K562 (cell line): ENCODE data around the gene PPM1L. TPM values are rescaled to one million over a fixed set of nuclear protein-coding genes. Genes with fewer than 3 reads are reported as not detected.

Experiments
- ATAC-seq: fragments of 200-7000 bp; cut with Tn5 transposase; 3 replicates; pipeline ENCODE4 v1.9.1; 2020; ENCODE audit warnings: moderate library complexity
- BruUV-seq: library from RNA; stranded (reverse); fragments of 400-500 nt; replicated peaks from 2 replicates; lab custom pipeline; 2021; lab: Mats Ljungman, UMichigan
- CTCF ChIA-PET: fragments of 300-600 bp; formaldehyde crosslinking; extraction: SDS; loops from one replicate; lab custom pipeline; 2021; ENCODE audit warnings: low intra/inter-chr PET ratio; lab: Yijun Ruan, JAX
- POLR2A ChIA-PET: fragments of 300-600, 350-650 bp; sonication (Branson Sonifier 250); formaldehyde crosslinking; extraction: SDS; loops from one replicate; lab custom pipeline; 2021; ENCODE audit warnings: antibody characterized with exemption, inconsistent platforms; lab: Yijun Ruan, JAX
- DNase-seq, 4 experiments: peaks; one replicate each; pipeline versions ENCODE4 v3.0.0 to v3.0.0-alpha.2; 2011 to 2018; ENCODE audit warnings: low spot score in 3 of 4, mixed read lengths in 3 of 4; ENCODE audit errors: extremely low read depth in 1 of 4
- FAIRE-seq: peaks from 2 replicates; lab custom pipeline; 2011; peaks lifted over from hg19 to GRCh38; lab: Jason Lieb, UNC
- H2AFZ ChIP-seq: 2 replicates; pipeline ENCODE4 v1.6.0; 2011; ENCODE audit warnings: low read depth, low read length, control low read depth, inconsistent platforms
- H3K27ac ChIP-seq: fragments of 200-600 bp; 3 replicates; pipeline ENCODE4 v1.8.0; 2011; ENCODE audit warnings: low read depth, mild to moderate bottlenecking, control low read depth, inconsistent platforms, low read length, moderate library complexity, mixed read lengths; ENCODE audit errors: extremely low read depth
- H3K27me3 ChIP-seq, 2 experiments: fragments of 300-600 bp in 1 of 2; 2 replicates in 1 of 2; 3 replicates in 1 of 2; pipeline versions ENCODE4 v1.6.0 to v1.8.0; 2011; ENCODE audit warnings: inconsistent platforms in 2 of 2, low read length in 2 of 2, mild to moderate bottlenecking in 1 of 2, mixed read lengths in 1 of 2, moderate library complexity in 1 of 2; ENCODE audit not compliant: control insufficient read depth in 2 of 2, insufficient read depth in 2 of 2
- H3K36me3 ChIP-seq: fragments of 300-600 bp; 3 replicates; pipeline ENCODE4 v1.8.0; 2011; ENCODE audit warnings: mild to moderate bottlenecking, low read length, inconsistent platforms; ENCODE audit not compliant: control insufficient read depth, insufficient read depth
- H3K4me1 ChIP-seq, 2 experiments: fragments of 200-600 bp in 1 of 2; replicated peaks in 1 of 2; 2 replicates in 1 of 2; 3 replicates in 1 of 2; pipeline versions ENCODE4 v1.5.1 to v1.8.0; 2011; ENCODE audit warnings: inconsistent platforms in 2 of 2, low read length in 2 of 2, mild to moderate bottlenecking in 1 of 2, mixed read lengths in 1 of 2, moderate library complexity in 1 of 2; ENCODE audit not compliant: control insufficient read depth in 2 of 2, insufficient read depth in 2 of 2
- H3K4me2 ChIP-seq: 2 replicates; pipeline ENCODE4 v1.6.1; 2011; ENCODE audit warnings: low read length, control low read depth, inconsistent platforms, mixed read lengths; ENCODE audit not compliant: insufficient read depth
- H3K4me3 ChIP-seq: fragments of 200-600 bp; sonication (generic), shearing (Covaris generic); 2 replicates; pipeline ENCODE4 v1.5.1; 2016; ENCODE audit warnings: control low read depth, inconsistent platforms
- H3K79me2 ChIP-seq: fragments of 200-600 bp; 3 replicates; pipeline ENCODE4 v1.8.0; 2011; ENCODE audit warnings: low read length, inconsistent platforms; ENCODE audit not compliant: control insufficient read depth, insufficient read depth
- H3K9ac ChIP-seq, 2 experiments: 2 replicates each; pipeline versions ENCODE4 v1.6.0 to v1.6.1; 2011; ENCODE audit warnings: low read depth in 2 of 2, low read length in 2 of 2, control low read depth in 1 of 2, inconsistent platforms in 1 of 2, mild to moderate bottlenecking in 1 of 2, mixed read lengths in 1 of 2; ENCODE audit not compliant: insufficient read depth in 1 of 2
- H3K9me1 ChIP-seq: one replicate; pipeline ENCODE4 v1.6.0; 2011; ENCODE audit warnings: inconsistent platforms, mild to moderate bottlenecking, low read length, moderate library complexity; ENCODE audit not compliant: control insufficient read depth, insufficient read depth
- H3K9me3 ChIP-seq: replicated peaks from 2 replicates; pipeline ENCODE4 v1.5.1; 2011; ENCODE audit warnings: low read depth, low read length, inconsistent platforms; ENCODE audit not compliant: control insufficient read depth, insufficient read depth
- H4K20me1 ChIP-seq: replicated peaks from 2 replicates; pipeline ENCODE4 v1.6.1; 2011; ENCODE audit warnings: low read length, inconsistent platforms, mixed read lengths; ENCODE audit not compliant: control insufficient read depth, insufficient read depth
- ASH1L ChIP-seq: fragments of 450-650 bp; IDR thresholded peaks from 2 replicates; pipeline ENCODE4 v1.6.1; 2018; ENCODE audit warnings: borderline replicate concordance, mild to moderate bottlenecking, low read depth; ENCODE audit not compliant: partially characterized antibody
- IRF2 ChIP-seq: sonication (generic); formaldehyde crosslinking; IDR thresholded peaks from 2 replicates; pipeline ENCODE4 v1.8.1; 2022; ENCODE audit warnings: mild to moderate bottlenecking, missing genetic modification reagents
- KLF13 ChIP-seq: fragments of 450-650 bp; IDR thresholded peaks from 2 replicates; pipeline ENCODE4 v1.6.1; 2016; ENCODE audit warnings: missing genetic modification characterization, low read depth, mild to moderate bottlenecking, missing compliant biosample characterization, moderate library complexity, borderline replicate concordance
- LEF1 ChIP-seq: fragments of 450-650 bp; IDR thresholded peaks from 2 replicates; pipeline ENCODE4 v1.6.1; 2016; ENCODE audit warnings: mild to moderate bottlenecking
- NCOA4 ChIP-seq: fragments of 450-650 bp; IDR thresholded peaks from 2 replicates; pipeline ENCODE4 v1.6.1; 2018; ENCODE audit warnings: mild to moderate bottlenecking; ENCODE audit not compliant: partially characterized antibody
- SETDB1 ChIP-seq: IDR thresholded peaks from one replicate; pipeline ENCODE4 v1.6.1; 2012; ENCODE audit warnings: low read length, control low read depth, inconsistent platforms
- STAT5A ChIP-seq: IDR thresholded peaks from 2 replicates; pipeline ENCODE4 v1.6.1; 2012; ENCODE audit warnings: low read length, inconsistent platforms, borderline replicate concordance
- TGIF2 ChIP-seq: sonication (generic); formaldehyde crosslinking; IDR thresholded peaks from 2 replicates; pipeline ENCODE4 v1.8.1; 2022; ENCODE audit warnings: mild to moderate bottlenecking, missing genetic modification reagents, moderate library complexity
- ZFPM2 ChIP-seq: fragments of 250-450 bp; sonication (Bioruptor Pico); IDR thresholded peaks from 2 replicates; pipeline ENCODE4 v1.5.1; 2022; ENCODE audit warnings: mild to moderate bottlenecking
- ZNF121 ChIP-seq: sonication (generic); formaldehyde crosslinking; conservative IDR thresholded peaks from 2 replicates; pipeline ENCODE4 v1.8.0; 2022; ENCODE audit warnings: missing genetic modification reagents
- WGBS: fragments of 100-300 bp; shearing (Covaris generic); methylation state at CpG from one replicate; pipeline ENCODE4 v1.1.6; 2016; ENCODE audit warnings: low coverage, mixed read lengths; ENCODE audit not compliant: insufficient coverage; ENCODE audit errors: missing lambda C conversion rate; 5-methylcytosine and 5-hydroxymethylcytosine counted together
- in situ Hi-C: fragments of 300-500 bp; cut with MboI; formaldehyde crosslinking; loops from 4 replicates; pipeline ENCODE4 v1.15.0; 2018; ENCODE audit warnings: inconsistent platforms, mixed read lengths
- intact Hi-C: fragments of 100-400 bp; cut with micrococcal nuclease; formaldehyde crosslinking; loops from 2 replicates; pipeline ENCODE4 v1.14.2; 2022
- polyA plus RNA-seq, 8 experiments: library from polyadenylated mRNA; depleted of rRNA in 4 of 8; stranded (reverse) in 5 of 8; unstranded in 3 of 8; fragments of >200 nt; fragmentation: Nextera tagmentation in 2 of 8; fragmentation: Illumina TruSeq in 1 of 8; extraction: Ambion mirVana in 2 of 8; extraction: Trizol in 1 of 8; gene quantifications; 2 replicates each; pipeline versions ENCODE4 v1.2.1 to v1.2.3, GENCODE V29; 2011 to 2014; ENCODE audit warnings: inconsistent platforms in 1 of 8, missing spikeins in 1 of 8
- total RNA-seq, 7 experiments: library from RNA; depleted of rRNA in 6 of 7; stranded (reverse); fragments of >200 nt in 6 of 7; fragmentation: Illumina TruSeq in 2 of 7; extraction: Trizol in 2 of 7; gene quantifications; 2 replicates each; pipeline versions ENCODE4 v1.2.1 to v1.2.3, GENCODE V29; 2011 to 2021; ENCODE audit warnings: low replicate concordance in 1 of 7
- TF ChIP-seq, protein P1 (sequence below): fragments of 250-450 bp; sonication (Bioruptor Pico); IDR thresholded peaks from 2 replicates; pipeline ENCODE4 v1.5.0; 2020; ENCODE audit warnings: mild to moderate bottlenecking

PPM1L gene
- total and polyA plus RNA-seq, 9 of the 15 experiments (the other 6 are each of a cell fraction or from before 2014, with no cell fraction given), result 0.01 to 0.41 (median 0.14) TPM

- intact Hi-C loops, result no loop called here
- Histone ChIP-seq H4K20me1 (no peaks in the 10 kb centered on the region), H2AFZ (no peak overlapping the region)
- no peak for DNase-seq
- no TSS peak for BruUV-seq
- TF ChIP-seq, protein P1, sequence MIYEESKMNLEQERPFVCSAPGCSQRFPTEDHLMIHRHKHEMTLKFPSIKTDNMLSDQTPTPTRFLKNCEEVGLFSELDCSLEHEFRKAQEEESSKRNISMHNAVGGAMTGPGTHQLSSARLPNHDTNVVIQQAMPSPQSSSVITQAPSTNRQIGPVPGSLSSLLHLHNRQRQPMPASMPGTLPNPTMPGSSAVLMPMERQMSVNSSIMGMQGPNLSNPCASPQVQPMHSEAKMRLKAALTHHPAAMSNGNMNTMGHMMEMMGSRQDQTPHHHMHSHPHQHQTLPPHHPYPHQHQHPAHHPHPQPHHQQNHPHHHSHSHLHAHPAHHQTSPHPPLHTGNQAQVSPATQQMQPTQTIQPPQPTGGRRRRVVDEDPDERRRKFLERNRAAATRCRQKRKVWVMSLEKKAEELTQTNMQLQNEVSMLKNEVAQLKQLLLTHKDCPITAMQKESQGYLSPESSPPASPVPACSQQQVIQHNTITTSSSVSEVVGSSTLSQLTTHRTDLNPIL (CRISPR knock-in tag), result no peak
- TF ChIP-seq IRF2 (CRISPR knock-in tag) (no peak), LEF1 (no peak), KLF13 (tag) (no peak), ZFPM2 (CRISPR knock-in tag) (no peak), NCOA4 (no peak), ZNF121 (CRISPR knock-in tag) (no peak), TGIF2 (no peak), SETDB1 (no peak), ASH1L (no peak), STAT5A (no peak)
- TF ChIP-seq, all 486 proteins: peak for 0
- Histone ChIP-seq H3K4me1 (no peaks in the 10 kb centered on the region), H3K9me3 (no peaks in the 10 kb centered on the region), H3K79me2 (no peaks in the 10 kb centered on the region), H3K4me3 (no peak overlapping the region), H3K36me3 (no peaks in the 10 kb centered on the region), H3K9ac (no peak overlapping the region), H3K4me2 (no peak overlapping the region), H3K27ac (no peak overlapping the region), H3K27me3 (no peaks in the 10 kb centered on the region), H3K9me1 (no peaks in the 10 kb centered on the region)
- CTCF ChIA-PET, result no interaction called here
- ATAC-seq (no peak), FAIRE-seq (no peak)
- 3% methylated on average over 2 of the region's 2 CpGs for WGBS
- POLR2A ChIA-PET, result interaction anchor here (1.7 kb wide), 1 partner anchor 12 kb away, joined by 3 read pairs; no protein-coding TSS in a partner anchor
- in situ Hi-C loops, result no loop called here
Measured at GRCh38 chr3:161017971-161018370, 261.9 kb downstream of the PPM1L start.
